Esophagus muscularis mucosa (tissue), 3 donors: ENCODE data around the gene FUT8.

Experiments used
- CTCF ChIP-seq, 3 experiments: fragments of 200-600 bp in 2 of 3; fragments of 450-650 bp in 1 of 3; sonication (generic) in 2 of 3; IDR thresholded peaks; one replicate each; pipeline ENCODE4 v1.5.1; 2017 to 2019; ENCODE audit warnings: antibody characterized with exemption in 3 of 3, mild to moderate bottlenecking in 2 of 3, moderate library complexity in 1 of 3
- POLR2A ChIP-seq: fragments of 450-650 bp; IDR thresholded peaks from one replicate; pipeline ENCODE4 v1.6.1; 2017; ENCODE audit warnings: antibody characterized with exemption, moderate library complexity, mild to moderate bottlenecking, low read depth
- POLR2AphosphoS5 ChIP-seq, 2 donors: sonication (generic); formaldehyde crosslinking; IDR thresholded peaks; one replicate each; pipeline ENCODE4 v1.6.1; 2017; ENCODE audit warnings: antibody characterized with exemption in 2 of 2

DNA sequence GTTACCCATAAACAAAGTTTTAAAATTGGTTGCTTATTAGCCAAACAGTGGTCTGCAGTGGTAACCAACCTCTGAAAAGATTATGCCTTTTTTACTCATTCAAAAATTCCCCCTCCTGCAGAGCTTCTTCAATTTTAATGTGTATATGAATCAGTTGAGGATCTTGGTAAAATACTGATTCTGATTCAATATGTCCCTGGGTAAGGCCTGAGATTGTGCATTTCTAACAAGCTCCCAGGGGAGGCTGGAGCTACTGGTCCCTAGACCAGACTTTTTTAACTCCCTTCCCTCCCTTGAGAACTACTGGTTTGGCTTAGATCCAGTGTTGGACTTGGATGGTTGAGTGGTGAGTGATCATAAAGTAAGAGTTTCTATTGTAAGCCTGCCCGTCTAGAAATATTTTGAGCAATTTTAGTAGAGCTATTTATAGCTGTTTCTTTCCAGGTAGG is 90.2 kb downstream of the FUT8 start:
- TF ChIP-seq POLR2AphosphoS5 (IDR thresholded peaks at IDR 0.05), result no peak
- no peak for TF ChIP-seq CTCF (IDR thresholded peaks at IDR 0.05)
- TF ChIP-seq POLR2A, result no peak
